Measurements from ENCODE around the gene RIBC1. TPM values are rescaled to one million over a fixed set of nuclear protein-coding genes. Genes with fewer than 3 reads are reported as not detected.

The RIBC1 gene
- total and polyA plus RNA-seq, 9 of the 15 experiments (the other 6 are each of a cell fraction or from before 2014, with no cell fraction given): 0.07 to 0.51 (median 0.44) TPM

GRCh38 chrX:53441531-53442321, 19.1 kb downstream of the RIBC1 start:
- DNase-seq (ENCODE audit: extremely low read depth in 1 of 4, low spot score in 3 of 4): no peak
- ATAC-seq: no peak
- Histone ChIP-seq H3K27ac (ENCODE audit: extremely low read depth, low read depth, low read length) (no peak overlapping the region), H3K4me1 (replicated peaks in 1 of 2; ENCODE audit: control insufficient read depth in 2 of 2, insufficient read depth in 2 of 2, low read length in 2 of 2) (peaks cover 6 to 11% of the 10 kb centered on the region in 2 experiments; a peak in 3 of 5 replicates), H3K36me3 (ENCODE audit: control insufficient read depth, insufficient read depth, low read length) (no peaks in the 10 kb centered on the region), H3K4me2 (ENCODE audit: insufficient read depth, low read length) (no peak overlapping the region), H2AFZ (ENCODE audit: low read depth, low read length) (no peak overlapping the region), H3K9me1 (ENCODE audit: control insufficient read depth, insufficient read depth, low read length) (no peaks in the 10 kb centered on the region), H4K20me1 (replicated peaks; ENCODE audit: control insufficient read depth, insufficient read depth, low read length) (no peaks in the 10 kb centered on the region), H3K79me2 (ENCODE audit: control insufficient read depth, insufficient read depth, low read length) (no peaks in the 10 kb centered on the region), H3K9me3 (replicated peaks; ENCODE audit: control insufficient read depth, insufficient read depth, low read depth, low read length) (no peaks in the 10 kb centered on the region), H3K9ac (ENCODE audit: insufficient read depth in 1 of 2, low read depth in 2 of 2, low read length in 2 of 2) (no peak overlapping the region), H3K27me3 (ENCODE audit: control insufficient read depth in 2 of 2, insufficient read depth in 2 of 2, low read length in 2 of 2) (no peaks in the 10 kb centered on the region; a peak in 2 of 5 replicates), H3K4me3 (no peak overlapping the region)
- ChIA-PET CTCF (ENCODE audit: low intra/inter-chr PET ratio) (no interaction called here), POLR2A (no interaction called here)
- no peak for FAIRE-seq
- WGBS (ENCODE audit: insufficient coverage, low coverage, missing lambda C conversion rate): 73% methylated on average over 10 of the region's 44 CpGs
- intact Hi-C loops (cut with micrococcal nuclease): no loop called here
- no TSS peak for BruUV-seq (replicated peaks)
- in situ Hi-C loops (cut with MboI): no loop called here
- no peak for TF ChIP-seq CREBBP (IDR thresholded peaks at IDR 0.05; ENCODE audit: low read depth, low read length)
- TF ChIP-seq ZSCAN29 (IDR thresholded peaks at IDR 0.05): no peak
- TF ChIP-seq NBN (IDR thresholded peaks at IDR 0.05; ENCODE audit: low read depth): no peak
- TF ChIP-seq NR2F6 (CRISPR knock-in tag; IDR thresholded peaks at IDR 0.05): no peak
- TF ChIP-seq POLR3G (IDR thresholded peaks at IDR 0.05; ENCODE audit: extremely low read depth, insufficient read length, insufficient replicate concordance): no peak
- TF ChIP-seq ZNF140 (CRISPR knock-in tag; IDR thresholded peaks at IDR 0.05): no peak
- TF ChIP-seq ERF (CRISPR knock-in tag; IDR thresholded peaks at IDR 0.05): no peak
- TF ChIP-seq CAMTA2 (CRISPR knock-in tag; conservative IDR thresholded peaks at IDR 0.05): no peak
- no peak for TF ChIP-seq ZC3H11A (IDR thresholded peaks at IDR 0.05; ENCODE audit: low read depth, low read length)
- TF ChIP-seq NCOA6 (IDR thresholded peaks at IDR 0.05): no peak
- no peak for TF ChIP-seq ARID2 (IDR thresholded peaks at IDR 0.05)
- no peak for TF ChIP-seq PBX2 (CRISPR knock-in tag; IDR thresholded peaks at IDR 0.05; ENCODE audit: low read depth)
- no peak for TF ChIP-seq PBX2 (tag; conservative IDR thresholded peaks at IDR 0.05; ENCODE audit: low read depth)
- no peak for TF ChIP-seq SMARCA5 (IDR thresholded peaks at IDR 0.05)
